ENCODE results near the gene PDCD6IP. TPM values are rescaled to one million over a fixed set of nuclear protein-coding genes. Genes with fewer than 3 reads are reported as not detected.

PDCD6IP gene
- total and polyA plus RNA-seq, 7 experiments from 2014 or later = 60.3 to 221 (median 191) TPM

DNA sequence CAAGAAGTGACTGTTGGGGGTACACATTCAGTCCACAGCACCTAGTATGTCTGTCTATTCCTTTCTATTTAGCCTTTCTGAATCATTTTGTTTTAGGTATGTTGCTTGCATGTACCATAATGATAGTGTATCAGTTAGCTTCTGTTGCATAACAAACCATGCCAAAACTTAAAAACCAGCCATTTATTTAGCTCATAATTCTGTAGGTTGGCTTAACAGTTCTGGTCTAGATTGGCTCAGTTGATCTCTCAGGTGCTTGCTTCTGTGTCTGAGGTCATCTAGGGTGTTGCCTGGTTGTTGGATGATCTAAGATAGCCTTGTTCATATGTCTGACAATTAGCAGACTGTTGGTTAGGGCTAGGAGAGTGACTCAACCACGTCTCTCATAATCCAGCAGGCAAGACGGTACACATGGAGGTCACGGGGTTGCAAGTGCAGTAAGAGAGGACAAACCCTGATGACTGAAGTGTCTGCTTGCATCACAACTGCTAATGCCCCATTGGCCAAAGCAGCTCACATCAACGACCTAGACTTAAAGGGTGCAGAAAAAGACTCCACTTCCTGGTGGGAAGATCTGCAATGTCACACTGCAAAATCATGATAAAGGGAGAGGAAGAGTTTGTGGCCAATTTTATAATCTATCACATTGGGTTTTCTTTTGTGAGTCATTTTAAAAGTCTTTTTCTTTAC is 6.8 kb upstream of the PDCD6IP start:
- peak; percentile 87 for ATAC-seq
- Mint-ChIP-seq H3K27me3 (peaks cover 5 to 33% (median 8%) of the 10 kb centered on the region in 5 donors), H3K36me3 (no peaks in the 10 kb centered on the region), H3K4me3 (no peak overlapping the region), H3K27ac (peak overlapping the region in 1 of 9 donors; percentile 53), H3K9me3 (no peaks in the 10 kb centered on the region), H3K4me1 (peaks cover 3 to 19% (median 12%) of the 10 kb centered on the region in 7 donors)
- no peaks in the 10 kb centered on the region for H3K4me1 ChIP-seq (ENCODE audit: control insufficient read depth in 2 of 2, insufficient read depth in 2 of 2, low read length in 2 of 2)
- no peak overlapping the region for H3K27ac ChIP-seq (ENCODE audit: low read depth, low read length)
- intact Hi-C loops (cut with micrococcal nuclease) = no loop called here
- no peaks in the 10 kb centered on the region for H3K27me3 ChIP-seq (ENCODE audit: control insufficient read depth in 2 of 2, insufficient read depth in 2 of 2, low read length in 2 of 2)
- no peaks in the 10 kb centered on the region for H3K9me3 ChIP-seq (ENCODE audit: control insufficient read depth in 2 of 3, low read length in 3 of 3)
- H3K4me3 ChIP-seq (ENCODE audit: low read length) = no peak overlapping the region
- DNase-seq = no peak
- ChIA-PET CTCF (interaction anchor here (1.2 kb wide), 1 partner anchor 156 kb away, joined by 3 read pairs; no protein-coding TSS in a partner anchor), POLR2A (no interaction called here)
- H3K36me3 ChIP-seq (ENCODE audit: control insufficient read depth in 2 of 3, insufficient read depth in 3 of 3, low read length in 3 of 3) = no peaks in the 10 kb centered on the region

DNA sequence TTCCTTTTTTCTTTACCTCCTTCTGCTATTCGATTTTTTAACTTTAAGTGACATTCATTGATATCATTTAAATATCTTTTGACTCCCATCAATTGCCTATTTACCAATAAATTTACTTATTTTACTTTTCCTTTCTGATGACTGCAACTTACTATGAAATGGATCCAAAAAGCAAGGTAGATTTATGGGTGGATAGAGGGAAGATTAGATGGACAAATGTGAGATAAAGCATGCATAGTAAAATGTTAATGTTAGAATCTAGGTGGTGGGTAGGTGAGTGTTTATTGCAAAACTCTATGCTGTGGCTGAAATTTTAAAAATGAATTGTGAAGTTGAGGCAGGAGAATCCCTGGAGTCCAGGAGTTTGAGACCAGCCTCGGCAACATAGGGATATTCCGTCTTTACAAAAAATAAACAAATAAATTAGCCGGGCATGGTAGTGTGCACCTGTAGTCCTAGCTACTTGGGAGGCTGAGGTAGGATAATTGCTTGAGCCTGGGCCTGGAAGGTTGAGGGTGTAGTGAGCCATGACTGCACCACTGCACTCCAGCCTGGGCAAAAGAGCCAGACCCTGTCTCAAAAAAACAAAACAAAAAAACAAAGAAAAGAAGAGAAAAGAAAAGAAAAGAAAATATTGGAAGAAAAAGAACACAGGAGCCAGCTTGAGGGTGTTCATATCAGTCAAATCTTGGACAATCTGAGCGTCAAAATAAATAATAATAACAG is 6.1 kb upstream of the PDCD6IP start:
- no peaks in the 10 kb centered on the region for H3K9me3 ChIP-seq (ENCODE audit: control insufficient read depth in 2 of 3, low read length in 3 of 3)
- intact Hi-C loops (cut with micrococcal nuclease) = no loop called here
- Mint-ChIP-seq H3K4me3 (no peak overlapping the region), H3K9me3 (no peaks in the 10 kb centered on the region), H3K27me3 (peaks cover 4 to 31% (median 8%) of the 10 kb centered on the region in 5 donors), H3K4me1 (peaks cover 3 to 24% (median 15%) of the 10 kb centered on the region in 7 donors), H3K27ac (peak overlapping the region in 1 of 9 donors; percentile 65), H3K36me3 (no peaks in the 10 kb centered on the region)
- no peaks in the 10 kb centered on the region for H3K27me3 ChIP-seq (ENCODE audit: control insufficient read depth in 2 of 2, insufficient read depth in 2 of 2, low read length in 2 of 2)
- ATAC-seq (no peak), DNase-seq (no peak)
- no peaks in the 10 kb centered on the region for H3K36me3 ChIP-seq (ENCODE audit: control insufficient read depth in 2 of 3, insufficient read depth in 3 of 3, low read length in 3 of 3)
- ChIA-PET POLR2A (no interaction called here), CTCF (interaction anchor here (0.7 kb wide), 2 partner anchors 662 to 973 kb away, joined by 3 read pairs; no protein-coding TSS in a partner anchor)
- H3K4me1 ChIP-seq (ENCODE audit: control insufficient read depth in 2 of 2, insufficient read depth in 2 of 2, low read length in 2 of 2) = peaks cover 1 to 4% of the 10 kb centered on the region in 2 donors
- no peak overlapping the region for H3K4me3 ChIP-seq (ENCODE audit: low read length)
- no peak overlapping the region for H3K27ac ChIP-seq (ENCODE audit: low read depth, low read length)

DNA sequence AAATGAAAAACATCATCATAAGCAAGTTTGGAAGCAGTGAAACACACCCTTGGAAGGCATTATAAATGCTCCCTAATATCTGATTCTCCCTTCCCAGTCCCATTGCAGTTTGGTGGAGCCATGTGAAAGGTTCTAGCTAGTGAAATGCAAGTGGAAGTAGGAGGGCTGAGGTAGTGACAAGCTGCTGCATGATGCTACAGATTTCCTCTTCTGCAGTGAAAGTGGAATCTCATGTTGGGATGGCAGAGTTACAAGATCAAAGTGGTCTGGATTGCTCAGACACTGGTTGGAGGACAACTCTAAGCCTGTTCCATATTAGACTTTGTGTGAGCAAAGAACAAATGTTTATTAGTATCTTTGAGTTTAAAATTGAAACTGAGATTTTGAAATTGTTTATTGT is 3.3 kb upstream of the PDCD6IP start:
- Mint-ChIP-seq H3K4me3 (no peak overlapping the region), H3K27me3 (peaks cover 0 to 12% (median 3%) of the 10 kb centered on the region in 5 donors), H3K27ac (no peak overlapping the region), H3K4me1 (peaks cover 17 to 43% (median 36%) of the 10 kb centered on the region in 7 donors), H3K9me3 (no peaks in the 10 kb centered on the region), H3K36me3 (peaks cover 0 to 5% (median 3%) of the 10 kb centered on the region in 5 donors)
- peaks cover 0 to 10% (median 0%) of the 10 kb centered on the region in 3 experiments for H3K36me3 ChIP-seq (ENCODE audit: control insufficient read depth in 2 of 3, insufficient read depth in 3 of 3, low read length in 3 of 3)
- H3K4me3 ChIP-seq (ENCODE audit: low read length) = no peak overlapping the region
- ChIA-PET POLR2A (no interaction called here), CTCF (no interaction called here)
- ATAC-seq = no peak
- intact Hi-C loops (cut with micrococcal nuclease) = loop anchor here in 1 of 2 donors (5.0 kb wide), 2 partner anchors 52 to 683 kb away; partner anchors contain the start of gene CRTAP
- no peaks in the 10 kb centered on the region for H3K27me3 ChIP-seq (ENCODE audit: control insufficient read depth in 2 of 2, insufficient read depth in 2 of 2, low read length in 2 of 2)
- H3K4me1 ChIP-seq (ENCODE audit: control insufficient read depth in 2 of 2, insufficient read depth in 2 of 2, low read length in 2 of 2) = peaks cover 11 to 14% of the 10 kb centered on the region in 2 donors
- no peak for DNase-seq
- no peak overlapping the region for H3K27ac ChIP-seq (ENCODE audit: low read depth, low read length)
- no peaks in the 10 kb centered on the region for H3K9me3 ChIP-seq (ENCODE audit: control insufficient read depth in 2 of 3, low read length in 3 of 3)

DNA sequence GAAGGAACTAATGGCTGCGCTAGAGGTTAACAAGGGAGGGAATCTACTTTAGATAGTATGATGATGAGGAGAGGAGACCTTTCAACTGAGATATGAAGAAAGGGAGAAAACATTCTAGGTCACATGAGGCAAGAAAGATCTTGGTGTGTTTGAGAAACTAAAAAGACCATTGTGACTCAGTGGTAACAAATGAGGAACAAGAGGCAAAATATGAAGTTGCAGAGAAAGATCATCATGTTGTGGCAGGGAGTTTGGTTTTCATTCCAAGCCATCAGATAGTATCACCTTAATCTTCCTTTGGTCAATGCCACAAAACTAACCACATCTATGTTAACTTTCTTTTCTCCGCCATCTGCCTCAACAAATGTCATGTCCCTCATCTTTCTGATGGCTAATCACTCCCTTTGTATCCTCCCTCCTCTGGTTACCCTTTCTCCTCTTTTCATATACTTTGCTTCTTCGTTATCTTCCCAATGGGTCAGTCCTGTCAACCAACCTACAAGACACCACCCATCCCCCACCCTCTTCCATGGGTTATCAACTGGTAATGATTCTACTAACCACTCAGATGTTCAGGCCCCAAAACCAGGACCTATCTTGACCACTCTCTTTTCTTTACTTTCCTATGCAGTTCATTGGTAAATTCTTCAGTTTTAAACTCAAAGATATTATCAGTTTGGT is 2.4 kb upstream of the PDCD6IP start:
- intact Hi-C loops (cut with micrococcal nuclease) = loop anchor here in 1 of 2 donors (5.0 kb wide), 2 partner anchors 51 to 684 kb away; partner anchors contain the start of gene CRTAP
- H3K36me3 Mint-ChIP-seq = peaks cover 0 to 5% (median 3%) of the 10 kb centered on the region in 5 donors
- peaks cover 0 to 10% (median 0%) of the 10 kb centered on the region in 3 experiments for H3K36me3 ChIP-seq (ENCODE audit: control insufficient read depth in 2 of 3, insufficient read depth in 3 of 3, low read length in 3 of 3)
- CTCF ChIA-PET = no interaction called here
- POLR2A ChIA-PET = interaction anchor here (0.6 kb wide), 1 partner anchor 16 kb away, joined by 3 read pairs; no protein-coding TSS in a partner anchor
- H3K27ac ChIP-seq (ENCODE audit: low read depth, low read length) = no peak overlapping the region
- no peaks in the 10 kb centered on the region for H3K9me3 Mint-ChIP-seq
- ATAC-seq = no peak
- no peak overlapping the region for H3K4me3 ChIP-seq (ENCODE audit: low read length)
- peak overlapping the region in 5 of 10 donors; percentile 10 to 62 (median 21) for H3K4me3 Mint-ChIP-seq
- peaks cover 23 to 51% (median 44%) of the 10 kb centered on the region in 7 donors for H3K4me1 Mint-ChIP-seq
- peak overlapping the region in 3 of 9 donors; percentile 6 to 75 (median 69) for H3K27ac Mint-ChIP-seq
- H3K27me3 Mint-ChIP-seq = peaks cover 0 to 12% (median 3%) of the 10 kb centered on the region in 5 donors
- H3K9me3 ChIP-seq (ENCODE audit: control insufficient read depth in 2 of 3, low read length in 3 of 3) = no peaks in the 10 kb centered on the region
- no peaks in the 10 kb centered on the region for H3K27me3 ChIP-seq (ENCODE audit: control insufficient read depth in 2 of 2, insufficient read depth in 2 of 2, low read length in 2 of 2)
- no peak for DNase-seq
- peaks cover 20 to 22% of the 10 kb centered on the region in 2 donors for H3K4me1 ChIP-seq (ENCODE audit: control insufficient read depth in 2 of 2, insufficient read depth in 2 of 2, low read length in 2 of 2)

DNA sequence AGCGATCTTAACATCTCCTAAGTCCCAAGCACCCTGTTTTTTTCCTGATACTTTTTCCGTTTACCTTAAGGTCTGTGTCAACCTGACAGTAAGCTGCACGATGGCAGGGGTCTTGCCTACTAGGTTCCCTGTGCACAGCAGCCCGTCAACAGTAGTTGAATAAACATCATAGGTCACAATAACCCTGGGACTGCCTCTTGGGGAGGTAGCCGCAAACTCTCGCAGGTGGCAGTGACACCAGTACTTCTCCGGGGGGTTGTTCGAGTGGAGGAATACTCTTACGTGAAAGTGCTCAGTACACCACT is 365 bp upstream of the PDCD6IP start:
- ChIA-PET CTCF (interaction anchor here (0.6 to 3.5 kb wide), 6 partner anchors 9 to 433 kb away, joined by 3 to 18 read pairs (median 4); no protein-coding TSS in a partner anchor), POLR2A (interaction anchor here (0.6 to 3.2 kb wide), 8 partner anchors 9 to 685 kb away, joined by 4 to 21 read pairs (median 4); partner anchors contain the start of genes CRTAP and UBP1)
- no peaks in the 10 kb centered on the region for H3K9me3 Mint-ChIP-seq
- H3K36me3 Mint-ChIP-seq = peaks cover 3 to 9% (median 8%) of the 10 kb centered on the region in 5 donors
- intact Hi-C loops (cut with micrococcal nuclease) = loop anchor here (1.0 to 5.0 kb wide), 7 partner anchors 8 to 1113 kb away; partner anchors contain the start of genes CLASP2 (in 2 of the 2), UBP1 (in 2 of the 2), CNOT10 (in 1 of the 2) and CRTAP (in 1 of the 2)
- ATAC-seq = peak; percentile 72
- Histone ChIP-seq H3K9me3 (ENCODE audit: control insufficient read depth in 2 of 3, low read length in 3 of 3) (no peaks in the 10 kb centered on the region), H3K4me3 (ENCODE audit: low read length) (peak overlapping the region; percentile 97), H3K36me3 (ENCODE audit: control insufficient read depth in 2 of 3, insufficient read depth in 3 of 3, low read length in 3 of 3) (peaks cover 0 to 10% (median 0%) of the 10 kb centered on the region in 3 experiments), H3K4me1 (ENCODE audit: control insufficient read depth in 2 of 2, insufficient read depth in 2 of 2, low read length in 2 of 2) (peaks cover 21 to 24% of the 10 kb centered on the region in 2 donors), H3K27me3 (ENCODE audit: control insufficient read depth in 2 of 2, insufficient read depth in 2 of 2, low read length in 2 of 2) (no peaks in the 10 kb centered on the region), H3K27ac (ENCODE audit: low read depth, low read length) (peak overlapping the region; percentile 86)
- H3K27me3 Mint-ChIP-seq = peaks cover 0 to 10% (median 0%) of the 10 kb centered on the region in 5 donors
- H3K27ac Mint-ChIP-seq = peak overlapping the region; percentile 92 to 100 (median 97)
- H3K4me3 Mint-ChIP-seq = peak overlapping the region; percentile 87 to 100 (median 99)
- peaks cover 36 to 71% (median 61%) of the 10 kb centered on the region in 7 donors for H3K4me1 Mint-ChIP-seq
- DNase-seq = no peak

DNA sequence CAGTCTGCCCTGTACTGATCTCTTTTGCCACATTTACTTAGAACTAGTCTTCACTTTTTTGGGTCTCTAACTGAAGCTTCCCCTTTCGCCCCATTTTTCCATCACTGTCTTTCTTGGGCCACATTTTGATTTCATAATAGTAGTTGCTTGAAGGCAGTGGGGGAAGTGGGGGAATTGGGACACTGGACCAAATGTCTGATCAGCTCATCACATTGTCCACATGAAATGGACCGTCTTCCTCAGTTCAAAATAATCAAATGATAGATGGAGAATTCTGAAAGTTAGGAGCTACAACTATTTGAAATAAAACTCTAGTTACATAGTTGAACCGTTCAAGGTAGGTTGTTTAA is 747 bp downstream of the PDCD6IP start:
- POLR2A ChIA-PET = interaction anchor here (0.6 to 3.2 kb wide), 8 partner anchors 12 to 1093 kb away, joined by 3 to 21 read pairs (median 3); partner anchors contain the start of gene UBP1
- H3K36me3 ChIP-seq (ENCODE audit: control insufficient read depth in 2 of 3, insufficient read depth in 3 of 3, low read length in 3 of 3) = peaks cover 0 to 10% (median 0%) of the 10 kb centered on the region in 3 experiments
- H3K9me3 Mint-ChIP-seq = peaks cover 0 to 1% (median 0%) of the 10 kb centered on the region in 11 donors
- peaks cover 21 to 24% of the 10 kb centered on the region in 2 donors for H3K4me1 ChIP-seq (ENCODE audit: control insufficient read depth in 2 of 2, insufficient read depth in 2 of 2, low read length in 2 of 2)
- peak overlapping the region; percentile 92 to 100 (median 96) for H3K27ac Mint-ChIP-seq
- H3K27ac ChIP-seq (ENCODE audit: low read depth, low read length) = peak overlapping the region; percentile 86
- H3K27me3 ChIP-seq (ENCODE audit: control insufficient read depth in 2 of 2, insufficient read depth in 2 of 2, low read length in 2 of 2) = no peaks in the 10 kb centered on the region
- CTCF ChIA-PET = interaction anchor here (1.1 to 3.5 kb wide), 4 partner anchors 10 to 25 kb away, joined by 3 to 18 read pairs (median 4); no protein-coding TSS in a partner anchor
- peak overlapping the region; percentile 87 to 100 (median 99) for H3K4me3 Mint-ChIP-seq
- H3K4me1 Mint-ChIP-seq = peaks cover 45 to 82% (median 72%) of the 10 kb centered on the region in 7 donors
- H3K4me3 ChIP-seq (ENCODE audit: low read length) = peak overlapping the region; percentile 97
- H3K9me3 ChIP-seq (ENCODE audit: control insufficient read depth in 2 of 3, low read length in 3 of 3) = no peaks in the 10 kb centered on the region
- ATAC-seq = no peak
- DNase-seq = no peak
- H3K36me3 Mint-ChIP-seq = peaks cover 5 to 20% (median 16%) of the 10 kb centered on the region in 5 donors
- intact Hi-C loops (cut with micrococcal nuclease) = loop anchor here (2.0 to 5.0 kb wide), 3 partner anchors 48 to 1114 kb away; partner anchors contain the start of genes CNOT10 (in 1 of the 2) and CRTAP (in 1 of the 2)
- peaks cover 0 to 7% (median 0%) of the 10 kb centered on the region in 5 donors for H3K27me3 Mint-ChIP-seq

All from naive thymus-derived CD4-positive, alpha-beta T cell (primary cell).